ENCODE data around the gene C4orf50. TPM values are rescaled to one million over a fixed set of nuclear protein-coding genes. Genes with fewer than 3 reads are reported as not detected.

Gene C4orf50
- total RNA-seq, 1 donor, result not detected

- DNase-seq (ENCODE audit: low read depth), result no peak
Observed at GRCh38 chr4:5887361-5888221, 130.6 kb downstream of the C4orf50 start.

GRCh38 chr4:5887011-5887360 is 131.2 kb downstream of the C4orf50 start:
- TF ChIP-seq CTCF (IDR thresholded peaks at IDR 0.05; ENCODE audit: insufficient read depth, low read depth, low read length), result no peak
- H3K4me3 ChIP-seq (ENCODE audit: low read depth, low read length), result no peak overlapping the region
- DNase-seq (ENCODE audit: low read depth), result no peak

More at GRCh38 chr4:5887361-5888221, 130.6 kb downstream of the C4orf50 start:
- no peak overlapping the region for H3K4me3 ChIP-seq (ENCODE audit: low read depth, low read length)
- no peak for TF ChIP-seq CTCF (IDR thresholded peaks at IDR 0.05; ENCODE audit: insufficient read depth, low read depth, low read length)

- no peak for TF ChIP-seq CTCF (IDR thresholded peaks at IDR 0.05; ENCODE audit: insufficient read depth, low read depth, low read length)
- no peak for DNase-seq (ENCODE audit: low read depth)
- H3K4me3 ChIP-seq (ENCODE audit: low read depth, low read length), result no peak overlapping the region
Observed at GRCh38 chr4:5885733-5886132, 132.5 kb downstream of the C4orf50 start.

- TF ChIP-seq CTCF (IDR thresholded peaks at IDR 0.05; ENCODE audit: insufficient read depth, low read depth, low read length), result no peak
- H3K4me3 ChIP-seq (ENCODE audit: low read depth, low read length), result no peak overlapping the region
- no peak for DNase-seq (ENCODE audit: low read depth)
Observed at GRCh38 chr4:5884796-5885195, 133.4 kb downstream of the C4orf50 start.

- DNase-seq (ENCODE audit: low read depth), result no peak
- no peak for TF ChIP-seq CTCF (IDR thresholded peaks at IDR 0.05; ENCODE audit: insufficient read depth, low read depth, low read length)
Observed at GRCh38 chr4:5883916-5884315, 134.3 kb downstream of the C4orf50 start.

GRCh38 chr4:5882947-5883346 is 135.3 kb downstream of the C4orf50 start:
- TF ChIP-seq CTCF (IDR thresholded peaks at IDR 0.05; ENCODE audit: insufficient read depth, low read depth, low read length), result no peak
- no peak for DNase-seq (ENCODE audit: low read depth)
- H3K4me3 ChIP-seq (ENCODE audit: low read depth, low read length), result no peak overlapping the region

More at GRCh38 chr4:5883916-5884315, 134.3 kb downstream of the C4orf50 start:
- no peak overlapping the region for H3K4me3 ChIP-seq (ENCODE audit: low read depth, low read length)
